Peyer's patch (tissue), 4 donors: ENCODE measurements around the gene CPLX4.

Experiments
- POLR2A ChIP-seq, 2 donors: fragments of 450-650 bp; IDR thresholded peaks; one replicate each; pipeline ENCODE4 v1.5.1; 2017; ENCODE audit warnings: antibody characterized with exemption in 2 of 2, mild to moderate bottlenecking in 2 of 2, moderate library complexity in 2 of 2
- TF ChIP-seq, protein P1 (sequence below), 6 experiments: fragments of 450-650 bp in 4 of 6; fragments of 200-600 bp in 2 of 6; sonication (generic) in 1 of 6; IDR thresholded peaks; one replicate each; pipeline ENCODE4 v1.5.1; 2017 to 2019; ENCODE audit warnings: antibody characterized with exemption in 6 of 6, mild to moderate bottlenecking in 3 of 6, moderate library complexity in 1 of 6

- TF ChIP-seq, protein P1, sequence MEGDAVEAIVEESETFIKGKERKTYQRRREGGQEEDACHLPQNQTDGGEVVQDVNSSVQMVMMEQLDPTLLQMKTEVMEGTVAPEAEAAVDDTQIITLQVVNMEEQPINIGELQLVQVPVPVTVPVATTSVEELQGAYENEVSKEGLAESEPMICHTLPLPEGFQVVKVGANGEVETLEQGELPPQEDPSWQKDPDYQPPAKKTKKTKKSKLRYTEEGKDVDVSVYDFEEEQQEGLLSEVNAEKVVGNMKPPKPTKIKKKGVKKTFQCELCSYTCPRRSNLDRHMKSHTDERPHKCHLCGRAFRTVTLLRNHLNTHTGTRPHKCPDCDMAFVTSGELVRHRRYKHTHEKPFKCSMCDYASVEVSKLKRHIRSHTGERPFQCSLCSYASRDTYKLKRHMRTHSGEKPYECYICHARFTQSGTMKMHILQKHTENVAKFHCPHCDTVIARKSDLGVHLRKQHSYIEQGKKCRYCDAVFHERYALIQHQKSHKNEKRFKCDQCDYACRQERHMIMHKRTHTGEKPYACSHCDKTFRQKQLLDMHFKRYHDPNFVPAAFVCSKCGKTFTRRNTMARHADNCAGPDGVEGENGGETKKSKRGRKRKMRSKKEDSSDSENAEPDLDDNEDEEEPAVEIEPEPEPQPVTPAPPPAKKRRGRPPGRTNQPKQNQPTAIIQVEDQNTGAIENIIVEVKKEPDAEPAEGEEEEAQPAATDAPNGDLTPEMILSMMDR (IDR thresholded peaks at IDR 0.05), result no peak
- no peak for TF ChIP-seq POLR2A (IDR thresholded peaks at IDR 0.05)
Observed at GRCh38 chr18:59303006-59303405, 15.4 kb downstream of the CPLX4 start.
